ENCODE results near the gene TMPRSS9.

Gene TMPRSS9

GRCh38 chr19:2329501-2329916 is 30.6 kb upstream of the TMPRSS9 start:
- no peak for DNase-seq

GRCh38 chr19:2330255-2330631 is 29.8 kb upstream of the TMPRSS9 start:
- no peak for DNase-seq

- no peak for DNase-seq
Observed at GRCh38 chr19:2330632-2331284, 29.3 kb upstream of the TMPRSS9 start.

GRCh38 chr19:2331601-2332246 is 28.3 kb upstream of the TMPRSS9 start:
- DNase-seq: no peak

GRCh38 chr19:2332341-2333026 is 27.6 kb upstream of the TMPRSS9 start:
- DNase-seq: peak; percentile 83

GRCh38 chr19:2333027-2333806 is 26.8 kb upstream of the TMPRSS9 start:
- no peak for DNase-seq

- DNase-seq: no peak
Observed at GRCh38 chr19:2333807-2334211, 26.3 kb upstream of the TMPRSS9 start.

- no peak for DNase-seq
Observed at GRCh38 chr19:2334426-2334825, 25.6 kb upstream of the TMPRSS9 start.

GRCh38 chr19:2334986-2335846 is 24.8 kb upstream of the TMPRSS9 start:
- no peak for DNase-seq

GRCh38 chr19:2335848-2336247 is 24.2 kb upstream of the TMPRSS9 start:
- DNase-seq: no peak

- no peak for DNase-seq
Observed at GRCh38 chr19:2336528-2337328, 23.3 kb upstream of the TMPRSS9 start.

- no peak for DNase-seq
Observed at GRCh38 chr19:2337329-2337707, 22.7 kb upstream of the TMPRSS9 start.

- no peak for DNase-seq
Observed at GRCh38 chr19:2338055-2338615, 21.9 kb upstream of the TMPRSS9 start.

- no peak for DNase-seq
Observed at GRCh38 chr19:2338751-2339643, 21.1 kb upstream of the TMPRSS9 start.

- DNase-seq: no peak
Observed at GRCh38 chr19:2339644-2340310, 20.3 kb upstream of the TMPRSS9 start.

- DNase-seq: no peak
Observed at GRCh38 chr19:2340496-2341243, 19.4 kb upstream of the TMPRSS9 start.

- no peak for DNase-seq
Observed at GRCh38 chr19:2341244-2341751, 18.8 kb upstream of the TMPRSS9 start.

GRCh38 chr19:2341982-2342381 is 18.1 kb upstream of the TMPRSS9 start:
- DNase-seq: no peak

Data from CD4-positive, alpha-beta T cell treated with Interferon gamma for 1 hour (primary cell).